Progenitor cell of endocrine pancreas (in vitro differentiated cells): ENCODE measurements around the gene TMEM52. TPM values are rescaled to one million over a fixed set of nuclear protein-coding genes. Genes with fewer than 3 reads are reported as not detected.

Experiments
- DNase-seq: peaks from one replicate; pipeline ENCODE4 v3.0.0; 2021; ENCODE audit warnings: low spot score; ENCODE audit not compliant: unreplicated experiment
- H3K27ac Mint-ChIP-seq: 2 replicates; pipeline ENCODE4 v1.8.0; 2021; ENCODE audit warnings: mild to moderate bottlenecking, moderate library complexity, mixed read lengths
- H3K27me3 Mint-ChIP-seq: 2 replicates; pipeline ENCODE4 v1.8.0; 2021; ENCODE audit warnings: mixed read lengths
- H3K36me3 Mint-ChIP-seq: 2 replicates; pipeline ENCODE4 v1.8.0; 2022; ENCODE audit warnings: mixed read lengths; ENCODE audit not compliant: insufficient read depth
- H3K4me1 Mint-ChIP-seq: 2 replicates; pipeline ENCODE4 v1.8.0; 2021; ENCODE audit warnings: low read depth, mixed read lengths
- H3K4me3 Mint-ChIP-seq: 2 replicates; pipeline ENCODE4 v1.8.0; 2021; ENCODE audit warnings: low read depth, mild to moderate bottlenecking, moderate library complexity, mixed read lengths
- H3K9me3 Mint-ChIP-seq: 2 replicates; pipeline ENCODE4 v1.8.0; 2021; ENCODE audit warnings: low read depth, mixed read lengths
- CTCF ChIP-seq: fragments of 200-600 bp; sonication (generic); IDR thresholded peaks from one replicate; pipeline ENCODE4 v1.5.0; 2021; ENCODE audit warnings: antibody characterized with exemption, mild to moderate bottlenecking; ENCODE audit not compliant: unreplicated experiment
- total RNA-seq: library from RNA; stranded (reverse); gene quantifications from 2 replicates; pipeline ENCODE4 v1.2.1, GENCODE V29; 2021

TMEM52 gene
- total RNA-seq, 1 donor from 2014 or later = 1.9 TPM

GRCh38 chr1:1910651-1911331 lies 8.3 kb downstream of the TMEM52 start:
- no peak for TF ChIP-seq CTCF
- Mint-ChIP-seq H3K27me3 (peaks cover 24% of the 10 kb centered on the region), H3K4me3 (no peak overlapping the region), H3K36me3 (no peaks in the 10 kb centered on the region), H3K4me1 (peaks cover 7% of the 10 kb centered on the region), H3K27ac (no peak overlapping the region), H3K9me3 (no peaks in the 10 kb centered on the region)
- no peak for DNase-seq

GRCh38 chr1:1910033-1910465 lies 9.0 kb downstream of the TMEM52 start:
- peaks cover 22% of the 10 kb centered on the region for H3K27me3 Mint-ChIP-seq
- TF ChIP-seq CTCF = no peak
- DNase-seq = no peak
- no peaks in the 10 kb centered on the region for H3K36me3 Mint-ChIP-seq
- H3K4me1 Mint-ChIP-seq = peaks cover 7% of the 10 kb centered on the region
- peak overlapping the region; percentile 80 for H3K4me3 Mint-ChIP-seq
- no peaks in the 10 kb centered on the region for H3K9me3 Mint-ChIP-seq
- peak overlapping the region; percentile 69 for H3K27ac Mint-ChIP-seq

- no peak overlapping the region for H3K27ac Mint-ChIP-seq
- no peaks in the 10 kb centered on the region for H3K9me3 Mint-ChIP-seq
- peak overlapping the region; percentile 59 for H3K4me3 Mint-ChIP-seq
- no peak for DNase-seq
- no peaks in the 10 kb centered on the region for H3K36me3 Mint-ChIP-seq
- peaks cover 7% of the 10 kb centered on the region for H3K4me1 Mint-ChIP-seq
- TF ChIP-seq CTCF = no peak
- peaks cover 16% of the 10 kb centered on the region for H3K27me3 Mint-ChIP-seq
Measured at GRCh38 chr1:1908506-1908791, 10.6 kb downstream of the TMEM52 start.

DNA sequence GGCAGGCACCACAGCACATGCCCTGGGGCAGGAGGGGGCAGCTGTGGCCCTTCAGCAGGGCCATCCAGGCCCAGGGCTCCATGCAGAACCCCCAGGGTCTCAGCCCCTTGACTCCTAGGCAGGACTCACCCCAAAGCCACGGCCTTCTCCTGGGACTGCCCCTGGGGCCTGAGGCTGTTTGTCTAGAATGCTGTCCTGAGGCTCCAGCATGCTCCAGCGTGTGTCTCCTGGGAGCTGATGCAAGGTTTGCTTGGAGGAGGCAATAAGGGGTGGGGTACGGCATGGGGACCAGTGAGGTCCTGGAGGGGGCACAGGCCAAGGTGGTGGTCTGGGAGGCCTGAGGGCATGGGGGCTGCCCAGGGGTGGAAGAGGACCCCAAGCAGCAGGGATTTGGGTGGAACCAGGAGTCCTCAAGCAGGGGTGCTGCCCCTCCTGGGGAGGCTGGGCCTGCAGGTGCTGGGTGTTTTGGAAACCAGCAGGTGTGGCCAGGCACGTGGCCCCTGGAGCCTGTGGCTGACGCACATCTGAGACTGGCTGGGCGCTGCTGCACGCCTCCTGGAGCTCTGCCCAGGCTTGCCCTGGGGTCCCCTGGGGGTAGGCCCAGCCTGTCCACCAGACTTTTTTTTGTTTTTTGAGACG lies 11.9 kb downstream of the TMEM52 start:
- DNase-seq = no peak
- Mint-ChIP-seq H3K27me3 (peaks cover 16% of the 10 kb centered on the region), H3K4me3 (no peak overlapping the region), H3K36me3 (no peaks in the 10 kb centered on the region), H3K27ac (no peak overlapping the region), H3K9me3 (no peaks in the 10 kb centered on the region), H3K4me1 (peaks cover 7% of the 10 kb centered on the region)
- TF ChIP-seq CTCF = no peak

DNA sequence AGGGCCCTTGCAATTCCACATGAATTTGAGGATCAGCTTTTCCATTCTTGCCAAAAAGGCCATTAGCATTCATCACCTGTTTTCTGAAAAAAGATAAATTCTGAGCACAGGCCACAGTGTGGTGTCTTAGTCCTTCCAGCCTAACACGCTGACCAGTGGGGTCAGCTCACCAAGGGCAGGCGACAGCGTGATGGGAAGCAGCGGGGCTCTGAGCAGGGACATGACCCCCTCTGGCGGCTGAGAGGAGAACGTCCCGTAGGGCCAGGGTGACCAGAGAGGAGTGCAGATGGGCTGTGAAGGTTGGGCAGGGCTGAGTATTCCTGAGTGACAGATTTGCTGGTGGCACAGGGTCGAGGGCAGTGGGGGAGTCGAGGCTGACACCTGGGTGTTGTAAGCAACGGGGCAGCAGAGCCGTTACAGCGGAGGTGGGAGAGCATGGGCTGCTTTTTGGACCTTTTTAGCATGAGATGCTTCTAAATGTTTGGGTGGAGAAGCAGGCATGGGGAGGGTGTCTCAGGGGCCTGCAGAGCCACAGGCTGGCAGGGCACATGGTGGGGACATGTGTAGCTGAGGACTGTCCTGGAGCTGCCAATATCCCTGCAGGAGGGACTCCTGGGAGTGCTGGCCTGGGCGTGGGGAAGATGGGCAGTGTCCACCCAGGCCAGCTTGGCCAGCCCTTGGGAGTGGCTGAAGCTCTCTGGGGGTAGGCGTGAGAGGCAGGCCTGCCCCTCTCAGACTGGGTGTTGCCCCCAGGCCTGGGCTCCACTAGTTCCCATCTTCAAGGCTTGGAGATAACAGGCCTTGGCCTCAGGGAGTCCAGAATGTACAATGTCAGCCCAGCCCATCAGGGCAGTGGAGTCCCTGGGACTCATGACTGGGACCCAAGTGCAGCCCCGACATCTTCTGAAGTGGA lies 12.6 kb downstream of the TMEM52 start:
- peak overlapping the region; percentile 76 for H3K27ac Mint-ChIP-seq
- H3K4me3 Mint-ChIP-seq = peak overlapping the region; percentile 58
- peaks cover 13% of the 10 kb centered on the region for H3K27me3 Mint-ChIP-seq
- no peaks in the 10 kb centered on the region for H3K9me3 Mint-ChIP-seq
- peak; percentile 83 for TF ChIP-seq CTCF
- DNase-seq = peak; percentile 74
- H3K36me3 Mint-ChIP-seq = no peaks in the 10 kb centered on the region
- peaks cover 7% of the 10 kb centered on the region for H3K4me1 Mint-ChIP-seq
